MM.1S (cell line): ENCODE measurements around the gene STK32C.

Experiments used
- DNase-seq: peaks from one replicate; pipeline ENCODE4 v3.0.0-alpha.2; 2015
- H2AFZ ChIP-seq: fragments of 300-600 bp; sonication (generic); 2 replicates; pipeline ENCODE4 v1.6.0; 2016; ENCODE audit warnings: antibody characterized with exemption, low read length
- H3F3A ChIP-seq: fragments of 300-600 bp; sonication (generic); 2 replicates; pipeline ENCODE4 v1.6.1; 2016; ENCODE audit warnings: mild to moderate bottlenecking, antibody characterized with exemption, low read length, moderate library complexity, mixed read lengths; ENCODE audit not compliant: insufficient read depth
- H3K27ac ChIP-seq: fragments of 300-600 bp; sonication (generic); 2 replicates; pipeline ENCODE4 v1.5.1; 2016; ENCODE audit warnings: mild to moderate bottlenecking, low read length
- H3K27me3 ChIP-seq: fragments of 300-600 bp; sonication (generic); replicated peaks from 2 replicates; pipeline ENCODE4 v1.6.0; 2016; ENCODE audit warnings: low read length; ENCODE audit not compliant: insufficient read depth
- H3K36me3 ChIP-seq: fragments of 300-600 bp; sonication (generic); replicated peaks from 2 replicates; pipeline ENCODE4 v1.6.1; 2016; ENCODE audit warnings: mild to moderate bottlenecking, low read length, mixed read lengths; ENCODE audit not compliant: insufficient read depth
- H3K4me1 ChIP-seq: fragments of 300-600 bp; sonication (generic); 2 replicates; pipeline ENCODE4 v1.6.1; 2016; ENCODE audit warnings: low read length, mixed read lengths
- H3K4me2 ChIP-seq: fragments of 300-600 bp; sonication (generic); 2 replicates; pipeline ENCODE4 v1.6.0; 2016; ENCODE audit warnings: low read depth, low read length
- H3K4me3 ChIP-seq: fragments of 300-600 bp; sonication (generic); 2 replicates; pipeline ENCODE4 v1.5.1; 2016; ENCODE audit warnings: low read length, mixed read lengths
- H3K79me2 ChIP-seq: fragments of 300-600 bp; sonication (generic); 2 replicates; pipeline ENCODE4 v1.6.1; 2016; ENCODE audit warnings: mixed run types, low read length, mixed read lengths
- H3K9ac ChIP-seq: fragments of 300-600 bp; sonication (generic); 2 replicates; pipeline ENCODE4 v1.6.1; 2016; ENCODE audit warnings: low read length, mixed read lengths
- H3K9me2 ChIP-seq: fragments of 300-600 bp; sonication (generic); replicated peaks from 2 replicates; pipeline ENCODE4 v1.6.1; 2016; ENCODE audit warnings: mild to moderate bottlenecking, low read length, mixed read lengths; ENCODE audit not compliant: insufficient read depth
- H3K9me3 ChIP-seq: fragments of 300-600 bp; sonication (generic); replicated peaks from 2 replicates; pipeline ENCODE4 v1.6.1; 2016; ENCODE audit warnings: mild to moderate bottlenecking, low read length, mixed read lengths; ENCODE audit not compliant: insufficient read depth
- H4K20me1 ChIP-seq: fragments of 300-600 bp; sonication (generic); 2 replicates; pipeline ENCODE4 v1.6.1; 2016; ENCODE audit warnings: mild to moderate bottlenecking, low read length, moderate library complexity, mixed read lengths; ENCODE audit not compliant: insufficient read depth
- CTCF ChIP-seq: fragments of 300-600 bp; sonication (generic); IDR thresholded peaks from 2 replicates; pipeline ENCODE4 v1.5.1; 2016; ENCODE audit warnings: antibody characterized with exemption, low read length, mixed read lengths
- EZH2 ChIP-seq: fragments of 300-600 bp; sonication (generic); optimal IDR thresholded peaks from 2 replicates; pipeline ENCODE3; 2017; ENCODE audit warnings: low read depth, mild to moderate bottlenecking, antibody characterized with exemption, low read length, mixed read lengths
- EZH2phosphoT487 ChIP-seq: fragments of 300-600 bp; sonication (generic); IDR thresholded peaks from 2 replicates; pipeline ENCODE4 v1.6.1; 2018; ENCODE audit warnings: antibody characterized with exemption, low read length

Gene STK32C

DNA sequence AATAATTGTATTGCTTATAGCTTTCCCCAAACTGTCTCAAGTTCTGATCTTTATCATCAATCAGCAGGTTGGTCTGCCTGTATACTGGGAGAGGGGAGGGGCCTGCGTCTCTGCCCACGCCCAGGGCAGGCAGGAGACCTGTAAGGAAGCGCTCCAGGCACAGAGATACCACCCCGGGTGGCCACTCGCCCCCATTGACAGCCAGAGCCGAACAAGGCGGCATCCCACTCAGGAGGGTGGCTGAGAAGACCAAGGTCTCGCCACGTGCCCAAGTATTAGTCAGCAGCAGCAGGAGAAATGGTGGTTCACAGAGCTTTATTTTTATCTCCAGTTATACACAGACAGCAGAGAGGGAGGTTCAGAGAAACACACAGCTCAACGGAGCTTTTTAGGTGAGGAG, 7.2 kb downstream of the STK32C start:
- no peak overlapping the region for H2AFZ ChIP-seq
- no peaks in the 10 kb centered on the region for H3K27me3 ChIP-seq
- H3K4me2 ChIP-seq, result no peak overlapping the region
- no peaks in the 10 kb centered on the region for H3K9me2 ChIP-seq
- no peak for DNase-seq
- peaks cover 18% of the 10 kb centered on the region for H3K4me1 ChIP-seq
- peaks cover 19% of the 10 kb centered on the region for H3F3A ChIP-seq
- peaks cover 85% of the 10 kb centered on the region for H3K79me2 ChIP-seq
- no peak overlapping the region for H3K27ac ChIP-seq
- H3K4me3 ChIP-seq, result no peak overlapping the region
- H4K20me1 ChIP-seq, result no peaks in the 10 kb centered on the region
- no peak for TF ChIP-seq CTCF
- no peak for TF ChIP-seq EZH2phosphoT487
- TF ChIP-seq EZH2, result no peak
- H3K36me3 ChIP-seq, result no peaks in the 10 kb centered on the region
- H3K9ac ChIP-seq, result no peak overlapping the region
- H3K9me3 ChIP-seq, result no peaks in the 10 kb centered on the region

- H3K9me3 ChIP-seq, result no peaks in the 10 kb centered on the region
- no peaks in the 10 kb centered on the region for H3K9me2 ChIP-seq
- no peak overlapping the region for H3K27ac ChIP-seq
- no peak overlapping the region for H2AFZ ChIP-seq
- H3K27me3 ChIP-seq, result no peaks in the 10 kb centered on the region
- no peak for DNase-seq
- no peaks in the 10 kb centered on the region for H4K20me1 ChIP-seq
- H3K36me3 ChIP-seq, result no peaks in the 10 kb centered on the region
- TF ChIP-seq EZH2phosphoT487, result no peak
- TF ChIP-seq EZH2, result no peak
- no peak for TF ChIP-seq CTCF
- H3K4me1 ChIP-seq, result peaks cover 10% of the 10 kb centered on the region
- no peak overlapping the region for H3K4me3 ChIP-seq
- peaks cover 84% of the 10 kb centered on the region for H3K79me2 ChIP-seq
- no peak overlapping the region for H3K4me2 ChIP-seq
- H3K9ac ChIP-seq, result no peak overlapping the region
- H3F3A ChIP-seq, result peaks cover 16% of the 10 kb centered on the region
Measured at GRCh38 chr10:132299371-132300336, 8.1 kb downstream of the STK32C start.

DNA sequence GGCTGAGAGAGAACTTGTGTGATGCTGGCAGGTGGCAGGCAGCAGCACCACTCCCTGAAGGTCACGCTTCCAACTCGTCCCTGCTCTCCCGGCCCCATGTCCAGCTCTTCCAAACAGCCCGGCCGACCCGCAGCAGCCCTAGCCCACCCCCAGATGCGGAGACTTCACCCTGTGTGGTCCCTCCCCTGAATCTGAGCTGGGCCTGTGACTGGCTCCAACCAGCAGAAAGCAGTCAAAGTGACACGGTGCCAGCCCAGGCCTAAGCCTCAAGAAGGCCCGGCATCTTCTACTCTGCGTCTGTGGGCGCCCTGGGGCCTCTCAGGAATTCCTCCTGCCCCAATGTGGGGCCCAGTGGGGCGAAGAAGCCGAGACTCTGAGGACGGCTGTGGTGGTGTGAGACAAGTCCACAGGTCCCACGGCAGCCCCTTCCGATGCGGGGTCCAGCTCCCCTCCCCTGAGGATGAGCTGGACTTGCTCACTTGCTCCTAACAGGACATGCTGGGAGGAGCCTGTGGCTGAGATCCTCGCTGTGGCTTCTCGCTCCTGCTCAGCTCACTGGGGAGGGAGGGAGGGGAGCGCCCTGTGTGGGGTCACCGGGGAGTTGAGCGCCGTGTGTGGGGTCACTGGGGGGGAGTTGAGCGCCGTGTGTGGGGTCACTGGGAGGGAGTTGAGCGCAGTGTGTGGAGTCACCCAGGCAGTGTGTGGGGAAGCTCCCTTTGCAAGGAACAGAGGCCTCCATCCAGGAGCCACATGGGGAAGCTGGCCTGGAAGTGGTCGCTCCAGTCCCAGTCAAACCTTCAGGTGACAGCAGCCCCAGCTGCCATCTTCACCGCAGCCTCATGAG, 9.5 kb downstream of the STK32C start:
- Histone ChIP-seq H2AFZ (no peak overlapping the region), H3K4me1 (peaks cover 6% of the 10 kb centered on the region), H3K27me3 (no peaks in the 10 kb centered on the region), H3K9me3 (no peaks in the 10 kb centered on the region), H3F3A (0 out of 2 replicates have a peak, but pooled peaks cover 3% of the 10 kb centered on the region), H3K9ac (no peak overlapping the region), H3K9me2 (no peaks in the 10 kb centered on the region), H3K4me3 (no peak overlapping the region), H3K79me2 (peaks cover 96% of the 10 kb centered on the region), H3K4me2 (no peak overlapping the region), H4K20me1 (no peaks in the 10 kb centered on the region), H3K27ac (no peak overlapping the region), H3K36me3 (no peaks in the 10 kb centered on the region)
- TF ChIP-seq EZH2 (no peak), CTCF (no peak), EZH2phosphoT487 (no peak)
- no peak for DNase-seq
